Prostate gland (tissue), 2 donors: Measurements from ENCODE around the gene TMED5. TPM values are rescaled to one million over a fixed set of nuclear protein-coding genes. Genes with fewer than 3 reads are reported as not detected.

ENCODE experiments used
- DNase-seq: peaks from one replicate; pipeline ENCODE4 v3.0.0-alpha.2; 2019; ENCODE audit warnings: low spot score
- H3K27ac ChIP-seq, 2 donors: fragments of 200-600 bp; sonication (generic); 2 replicates each; pipeline ENCODE4 v1.5.1; 2017 to 2019
- H3K27me3 ChIP-seq: fragments of 200-600 bp; sonication (generic); replicated peaks from 2 replicates; pipeline ENCODE4 v1.5.1; 2019; ENCODE audit not compliant: insufficient read depth
- H3K36me3 ChIP-seq, 2 donors: fragments of 200-600 bp; sonication (generic); 1 replicate in 1 of 2; 2 replicates in 1 of 2; pipeline versions ENCODE4 v1.5.1 to v1.8.1; 2017 to 2019
- H3K4me1 ChIP-seq: fragments of 200-600 bp; sonication (generic); replicated peaks from 2 replicates; pipeline ENCODE4 v1.5.1; 2019
- H3K4me3 ChIP-seq, 2 donors: fragments of 200-600 bp; sonication (generic); 2 replicates each; pipeline ENCODE4 v1.5.1; 2017 to 2019
- H3K9me3 ChIP-seq: fragments of 200-600 bp; sonication (generic); 2 replicates; pipeline ENCODE4 v1.5.1; 2017
- CTCF ChIP-seq, 4 experiments: fragments of 200-600 bp in 2 of 4; fragments of 450-650 bp in 2 of 4; sonication (generic) in 2 of 4; IDR thresholded peaks; 1 replicate in 3 of 4; 2 replicates in 1 of 4; pipeline ENCODE4 v1.5.1; 2016 to 2019; ENCODE audit warnings: antibody characterized with exemption in 4 of 4, mild to moderate bottlenecking in 2 of 4, moderate library complexity in 2 of 4
- POLR2A ChIP-seq: fragments of 450-650 bp; IDR thresholded peaks from one replicate; pipeline ENCODE4 v1.6.1; 2016; ENCODE audit warnings: antibody characterized with exemption, mild to moderate bottlenecking
- POLR2AphosphoS5 ChIP-seq: sonication (generic); formaldehyde crosslinking; IDR thresholded peaks from one replicate; pipeline ENCODE4 v1.6.1; 2017; ENCODE audit warnings: antibody characterized with exemption
- WGBS: methylation state at CpG from one replicate; pipeline ENCODE4 v1.1.5; 2018; 5-methylcytosine and 5-hydroxymethylcytosine counted together
- intact Hi-C: fragments of 100-400 bp; cut with DNase I; formaldehyde crosslinking; loops from one replicate; pipeline ENCODE4 v1.14.2; 2022
- total RNA-seq, 2 donors: library from RNA; depleted of rRNA; stranded (reverse); fragments of >200 nt; gene quantifications; one replicate each; pipeline ENCODE4 v1.1.0, GENCODE V29; 2016

The TMED5 gene
- total RNA-seq, 2 donors from 2014 or later, result 59.0 to 59.8 TPM

- Histone ChIP-seq H3K36me3 (no peaks in the 10 kb centered on the region), H3K27ac (no peak overlapping the region), H3K27me3 (no peaks in the 10 kb centered on the region), H3K4me1 (no peaks in the 10 kb centered on the region), H3K9me3 (no peaks in the 10 kb centered on the region), H3K4me3 (no peak overlapping the region)
- intact Hi-C loops, result no loop called here
- TF ChIP-seq POLR2AphosphoS5 (no peak), CTCF (IDR thresholded peaks at IDR 0.05) (no peak), POLR2A (no peak)
- 94% methylated on average over 2 of the region's 2 CpGs for WGBS
- DNase-seq, result no peak
Observed at GRCh38 chr1:93215322-93215721, 35.1 kb upstream of the TMED5 start.

DNA sequence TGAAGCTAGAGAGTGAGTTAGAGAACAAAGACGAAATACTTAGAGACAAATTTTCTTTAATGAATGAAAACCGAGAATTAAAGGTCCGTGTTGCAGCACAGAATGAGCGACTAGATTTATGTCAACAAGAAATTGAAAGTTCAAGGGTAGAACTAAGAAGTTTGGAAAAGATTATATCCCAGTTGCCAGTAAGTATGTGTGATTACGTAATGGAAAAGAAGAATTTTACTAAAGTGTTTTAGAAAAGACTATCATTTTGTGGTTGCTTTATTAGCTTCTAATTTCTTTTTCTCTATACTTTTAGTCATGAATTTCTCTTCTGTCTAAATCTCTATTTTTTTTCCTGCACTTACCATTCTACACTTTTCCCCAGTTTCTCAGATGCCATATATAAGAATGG is 27.0 kb upstream of the TMED5 start:
- Histone ChIP-seq H3K36me3 (no peaks in the 10 kb centered on the region), H3K27ac (no peak overlapping the region), H3K4me3 (no peak overlapping the region), H3K9me3 (no peaks in the 10 kb centered on the region), H3K4me1 (no peaks in the 10 kb centered on the region), H3K27me3 (no peaks in the 10 kb centered on the region)
- intact Hi-C loops, result no loop called here
- WGBS, result 92% methylated on average over 5 of the region's 5 CpGs
- TF ChIP-seq CTCF (IDR thresholded peaks at IDR 0.05) (no peak), POLR2A (no peak), POLR2AphosphoS5 (no peak)
- no peak for DNase-seq

DNA sequence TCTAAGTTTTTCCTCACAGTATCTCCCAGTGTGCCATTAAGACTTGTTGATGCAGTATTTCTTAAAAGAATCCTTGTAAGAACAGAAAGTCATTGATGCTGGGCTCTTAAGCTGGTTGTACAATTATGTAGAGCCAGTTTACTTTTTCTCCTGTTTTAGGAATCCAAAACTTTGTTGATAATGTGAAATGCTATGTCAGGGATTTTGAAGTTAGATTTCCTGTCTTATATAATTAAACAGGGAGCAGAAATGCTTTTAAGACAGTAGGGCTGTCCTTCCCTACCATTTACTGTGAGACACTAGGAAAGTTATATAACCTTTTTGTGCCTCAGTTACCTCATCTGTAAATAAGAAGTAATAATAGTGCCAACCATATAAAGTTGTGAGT is 26.3 kb upstream of the TMED5 start:
- intact Hi-C loops, result no loop called here
- no peaks in the 10 kb centered on the region for H3K36me3 ChIP-seq
- no peak overlapping the region for H3K27ac ChIP-seq
- H3K27me3 ChIP-seq, result no peaks in the 10 kb centered on the region
- H3K9me3 ChIP-seq, result no peaks in the 10 kb centered on the region
- no peak for TF ChIP-seq CTCF (IDR thresholded peaks at IDR 0.05)
- no peak for TF ChIP-seq POLR2A
- no peak for TF ChIP-seq POLR2AphosphoS5
- no peak overlapping the region for H3K4me3 ChIP-seq
- H3K4me1 ChIP-seq, result no peaks in the 10 kb centered on the region
- DNase-seq, result no peak

DNA sequence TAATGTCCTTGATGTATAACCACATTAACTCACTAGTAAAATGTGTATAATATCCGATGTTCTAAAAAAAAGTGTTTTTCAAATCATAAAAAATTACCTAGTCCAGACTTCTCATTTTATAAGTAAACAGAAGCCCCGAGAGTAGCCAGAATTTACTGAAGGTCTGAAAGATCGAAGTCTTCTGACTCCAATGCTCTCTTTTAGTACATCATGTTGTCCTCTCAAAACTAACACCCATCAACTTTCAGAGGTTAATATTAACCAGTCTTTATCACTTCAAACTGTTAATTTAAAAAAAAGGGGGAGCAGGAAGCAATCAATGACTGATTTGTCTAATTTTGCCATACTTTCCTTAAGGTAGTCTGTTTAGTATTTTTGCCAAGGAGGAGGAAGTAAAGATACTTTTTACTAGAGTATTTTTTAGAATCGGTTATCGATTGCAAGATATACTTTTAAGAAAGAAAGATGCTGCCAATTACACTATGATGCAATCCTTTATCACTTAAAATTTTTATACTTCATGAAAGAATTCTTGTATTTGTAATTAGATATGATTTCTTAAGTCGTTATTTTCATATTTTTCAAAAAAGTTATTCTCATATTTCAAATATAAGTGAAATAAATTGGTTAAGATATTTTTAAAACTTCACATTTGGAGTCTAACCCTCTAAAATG is 25.8 kb upstream of the TMED5 start:
- Histone ChIP-seq H3K4me3 (no peak overlapping the region), H3K4me1 (no peaks in the 10 kb centered on the region), H3K27me3 (no peaks in the 10 kb centered on the region), H3K36me3 (no peaks in the 10 kb centered on the region), H3K27ac (no peak overlapping the region), H3K9me3 (no peaks in the 10 kb centered on the region)
- WGBS, result 94% methylated on average over 6 of the region's 6 CpGs
- intact Hi-C loops, result no loop called here
- DNase-seq, result no peak
- TF ChIP-seq CTCF (IDR thresholded peaks at IDR 0.05), result no peak
- TF ChIP-seq POLR2A, result no peak
- no peak for TF ChIP-seq POLR2AphosphoS5

GRCh38 chr1:93200714-93201113 is 20.5 kb upstream of the TMED5 start:
- H3K4me1 ChIP-seq, result no peaks in the 10 kb centered on the region
- TF ChIP-seq CTCF (IDR thresholded peaks at IDR 0.05) (no peak), POLR2AphosphoS5 (no peak), POLR2A (no peak)
- no peak for DNase-seq
- 80% methylated on average over 4 of the region's 4 CpGs for WGBS
- H3K27ac ChIP-seq, result no peak overlapping the region
- no peaks in the 10 kb centered on the region for H3K9me3 ChIP-seq
- no peak overlapping the region for H3K4me3 ChIP-seq
- no peaks in the 10 kb centered on the region for H3K36me3 ChIP-seq
- intact Hi-C loops, result no loop called here
- no peaks in the 10 kb centered on the region for H3K27me3 ChIP-seq
